ENCODE results near the gene GABBR2.

The GABBR2 gene

DNA sequence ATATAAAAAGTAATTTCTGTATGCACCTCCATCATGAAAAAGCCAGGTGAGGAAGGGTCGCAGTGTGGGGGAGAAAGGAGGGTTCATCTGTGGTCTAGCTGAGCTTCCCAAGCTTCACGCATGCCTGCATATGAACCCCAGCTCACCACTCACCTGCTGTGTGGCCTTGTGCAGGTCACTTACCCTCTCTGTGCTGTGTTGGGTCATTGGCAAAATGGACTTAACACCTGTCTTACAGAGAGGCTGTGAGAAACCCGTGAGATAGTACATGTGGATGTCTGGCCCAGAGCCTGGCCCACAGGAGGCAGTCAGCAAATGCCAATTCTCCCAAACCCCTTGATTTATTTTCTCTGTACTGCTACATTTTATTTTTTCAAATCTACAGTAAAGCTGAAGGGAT, 88.9 kb downstream of the GABBR2 start:
- Histone ChIP-seq H3K4me1 (ENCODE audit: insufficient read depth, poor library complexity, severe bottlenecking) (no peaks in the 10 kb centered on the region), H3K9me3 (ENCODE audit: severe bottlenecking) (no peaks in the 10 kb centered on the region), H3K27me3 (ENCODE audit: insufficient read depth, poor library complexity, severe bottlenecking) (peaks cover 6% of the 10 kb centered on the region), H3K36me3 (ENCODE audit: low read depth) (no peaks in the 10 kb centered on the region), H3K4me3 (ENCODE audit: severe bottlenecking) (no peak overlapping the region), H3K27ac (ENCODE audit: poor library complexity, severe bottlenecking) (no peak overlapping the region)
- TF ChIP-seq, protein P1, sequence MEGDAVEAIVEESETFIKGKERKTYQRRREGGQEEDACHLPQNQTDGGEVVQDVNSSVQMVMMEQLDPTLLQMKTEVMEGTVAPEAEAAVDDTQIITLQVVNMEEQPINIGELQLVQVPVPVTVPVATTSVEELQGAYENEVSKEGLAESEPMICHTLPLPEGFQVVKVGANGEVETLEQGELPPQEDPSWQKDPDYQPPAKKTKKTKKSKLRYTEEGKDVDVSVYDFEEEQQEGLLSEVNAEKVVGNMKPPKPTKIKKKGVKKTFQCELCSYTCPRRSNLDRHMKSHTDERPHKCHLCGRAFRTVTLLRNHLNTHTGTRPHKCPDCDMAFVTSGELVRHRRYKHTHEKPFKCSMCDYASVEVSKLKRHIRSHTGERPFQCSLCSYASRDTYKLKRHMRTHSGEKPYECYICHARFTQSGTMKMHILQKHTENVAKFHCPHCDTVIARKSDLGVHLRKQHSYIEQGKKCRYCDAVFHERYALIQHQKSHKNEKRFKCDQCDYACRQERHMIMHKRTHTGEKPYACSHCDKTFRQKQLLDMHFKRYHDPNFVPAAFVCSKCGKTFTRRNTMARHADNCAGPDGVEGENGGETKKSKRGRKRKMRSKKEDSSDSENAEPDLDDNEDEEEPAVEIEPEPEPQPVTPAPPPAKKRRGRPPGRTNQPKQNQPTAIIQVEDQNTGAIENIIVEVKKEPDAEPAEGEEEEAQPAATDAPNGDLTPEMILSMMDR (IDR thresholded peaks at IDR 0.05; ENCODE audit: poor library complexity, severe bottlenecking) = no peak
- no peak for ATAC-seq (ENCODE audit: low read depth)
- DNase-seq (ENCODE audit: low spot score) = no peak

DNA sequence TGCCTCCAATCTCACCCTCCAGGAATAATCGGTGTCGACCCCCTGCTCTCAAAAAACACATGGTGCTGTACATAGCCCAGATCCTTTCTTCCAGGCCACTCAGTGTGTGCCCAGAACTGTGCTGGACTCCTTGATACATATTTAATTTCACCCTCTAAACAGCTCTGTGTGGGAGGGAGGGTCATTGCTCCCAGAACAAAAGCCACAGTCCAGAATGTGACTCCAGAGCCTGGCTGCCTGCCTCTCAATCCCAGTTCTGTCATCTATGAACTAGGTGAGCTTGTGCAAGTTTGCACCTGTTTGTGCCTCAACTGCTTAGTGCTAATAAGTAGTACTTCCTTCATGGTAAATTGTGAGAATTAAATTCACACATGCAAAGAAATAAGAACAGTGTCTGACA, 93.1 kb downstream of the GABBR2 start:
- no peaks in the 10 kb centered on the region for H3K9me3 ChIP-seq (ENCODE audit: severe bottlenecking)
- no peak overlapping the region for H3K27ac ChIP-seq (ENCODE audit: poor library complexity, severe bottlenecking)
- no peaks in the 10 kb centered on the region for H3K36me3 ChIP-seq (ENCODE audit: low read depth)
- TF ChIP-seq, protein P1 (IDR thresholded peaks at IDR 0.05; ENCODE audit: poor library complexity, severe bottlenecking) = no peak
- DNase-seq (ENCODE audit: low spot score) (no peak), ATAC-seq (ENCODE audit: low read depth) (no peak)
- no peaks in the 10 kb centered on the region for H3K4me1 ChIP-seq (ENCODE audit: insufficient read depth, poor library complexity, severe bottlenecking)
- H3K27me3 ChIP-seq (ENCODE audit: insufficient read depth, poor library complexity, severe bottlenecking) = peaks cover 3% of the 10 kb centered on the region
- no peak overlapping the region for H3K4me3 ChIP-seq (ENCODE audit: severe bottlenecking)

DNA sequence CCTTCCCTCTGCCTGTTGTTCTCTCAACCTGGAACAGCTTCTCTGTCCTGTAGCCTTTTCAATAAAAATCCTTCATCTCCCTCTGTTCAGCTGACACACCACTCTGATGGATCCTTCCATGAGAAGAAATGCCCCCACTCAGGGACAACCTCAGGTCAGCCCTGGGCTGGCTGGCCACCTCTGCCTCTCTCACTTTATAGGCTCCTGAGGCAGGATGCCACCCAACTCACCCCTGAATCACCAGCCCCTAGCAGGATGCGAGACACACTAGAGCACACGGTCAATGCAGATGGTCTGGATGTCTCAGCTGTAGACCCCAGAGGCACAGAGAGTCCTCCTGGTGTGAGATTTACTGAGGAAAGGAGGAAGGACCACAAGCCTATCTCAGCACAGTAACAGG, 93.8 kb downstream of the GABBR2 start:
- peak; percentile 11 for DNase-seq (ENCODE audit: low spot score)
- Histone ChIP-seq H3K9me3 (ENCODE audit: severe bottlenecking) (no peaks in the 10 kb centered on the region), H3K27ac (ENCODE audit: poor library complexity, severe bottlenecking) (no peak overlapping the region), H3K27me3 (ENCODE audit: insufficient read depth, poor library complexity, severe bottlenecking) (no peaks in the 10 kb centered on the region), H3K4me3 (ENCODE audit: severe bottlenecking) (no peak overlapping the region), H3K4me1 (ENCODE audit: insufficient read depth, poor library complexity, severe bottlenecking) (no peaks in the 10 kb centered on the region), H3K36me3 (ENCODE audit: low read depth) (no peaks in the 10 kb centered on the region)
- ATAC-seq (ENCODE audit: low read depth) = no peak
- TF ChIP-seq, protein P1 (IDR thresholded peaks at IDR 0.05; ENCODE audit: poor library complexity, severe bottlenecking) = no peak

DNA sequence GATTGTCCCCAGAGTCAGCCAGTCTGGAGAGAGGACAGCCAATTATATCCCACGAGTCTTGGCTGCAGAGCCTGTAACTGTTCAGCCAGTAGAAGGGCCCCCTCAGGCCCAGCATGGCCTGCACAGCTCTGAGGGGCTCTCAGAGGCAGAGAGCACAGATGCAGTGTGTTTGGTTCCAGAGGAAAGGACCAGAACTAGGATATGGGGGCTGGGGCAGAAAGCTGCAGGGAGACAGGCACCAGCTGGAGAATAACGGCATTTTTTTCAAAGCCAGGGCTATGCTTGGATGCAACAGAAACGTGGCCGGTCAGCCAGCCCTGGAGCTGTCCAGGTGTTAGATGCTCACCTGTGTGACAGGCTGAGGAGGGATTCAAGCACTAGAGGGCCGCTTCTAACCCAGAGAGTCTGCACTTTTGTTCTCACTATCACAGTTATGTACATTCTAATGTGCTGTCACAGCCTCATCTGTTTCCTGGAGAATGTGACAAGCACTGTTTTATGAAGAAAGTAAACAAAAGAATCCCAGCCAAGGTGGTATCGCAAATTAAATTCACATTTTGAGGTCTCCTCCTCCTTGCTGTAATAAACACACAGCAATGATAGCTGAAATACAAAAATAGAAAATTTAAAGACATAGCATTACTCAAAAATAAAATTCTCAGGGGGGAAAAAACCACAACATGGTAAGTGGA, 96.5 kb downstream of the GABBR2 start:
- no peak for DNase-seq (ENCODE audit: low spot score)
- H3K4me1 ChIP-seq (ENCODE audit: insufficient read depth, poor library complexity, severe bottlenecking) = no peaks in the 10 kb centered on the region
- H3K4me3 ChIP-seq (ENCODE audit: severe bottlenecking) = no peak overlapping the region
- no peak overlapping the region for H3K27ac ChIP-seq (ENCODE audit: poor library complexity, severe bottlenecking)
- no peaks in the 10 kb centered on the region for H3K27me3 ChIP-seq (ENCODE audit: insufficient read depth, poor library complexity, severe bottlenecking)
- no peaks in the 10 kb centered on the region for H3K9me3 ChIP-seq (ENCODE audit: severe bottlenecking)
- ATAC-seq (ENCODE audit: low read depth) = no peak
- no peaks in the 10 kb centered on the region for H3K36me3 ChIP-seq (ENCODE audit: low read depth)
- TF ChIP-seq, protein P1 (IDR thresholded peaks at IDR 0.05; ENCODE audit: poor library complexity, severe bottlenecking) = no peak

DNA sequence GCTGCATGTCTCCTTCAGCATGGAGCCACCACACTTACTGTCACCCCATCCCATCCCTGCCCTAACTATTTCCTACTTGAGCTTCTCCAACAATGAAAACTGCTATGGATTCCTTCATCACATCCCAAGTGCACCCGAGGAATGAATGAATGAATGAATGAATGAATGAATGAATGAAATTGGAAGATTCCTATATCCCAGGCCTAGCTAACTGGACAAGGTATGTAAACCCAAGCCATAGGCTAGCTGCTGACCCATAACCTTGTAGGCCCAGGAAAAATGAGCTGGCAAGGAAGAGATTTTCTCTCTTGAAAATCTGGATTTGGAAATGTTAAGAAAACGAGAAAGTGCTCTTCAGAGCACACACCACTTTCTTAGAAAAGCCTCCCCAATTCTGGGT, 97.4 kb downstream of the GABBR2 start:
- Histone ChIP-seq H3K36me3 (ENCODE audit: low read depth) (no peaks in the 10 kb centered on the region), H3K4me3 (ENCODE audit: severe bottlenecking) (no peak overlapping the region), H3K9me3 (ENCODE audit: severe bottlenecking) (no peaks in the 10 kb centered on the region), H3K27ac (ENCODE audit: poor library complexity, severe bottlenecking) (no peak overlapping the region), H3K27me3 (ENCODE audit: insufficient read depth, poor library complexity, severe bottlenecking) (no peaks in the 10 kb centered on the region), H3K4me1 (ENCODE audit: insufficient read depth, poor library complexity, severe bottlenecking) (no peaks in the 10 kb centered on the region)
- DNase-seq (ENCODE audit: low spot score) = no peak
- no peak for ATAC-seq (ENCODE audit: low read depth)
- TF ChIP-seq, protein P1 (IDR thresholded peaks at IDR 0.05; ENCODE audit: poor library complexity, severe bottlenecking) = no peak
